Activated T-cell treated with anti-CD3 and anti-CD28 coated beads, Interleukin-2, amount 50 U/mL, for 24 hours (primary cell): ENCODE results near the gene TM4SF5.
"Not testable (repeated sequence)": the region's sequence is repeated elsewhere in the genome, so short reads cannot be mapped to it uniquely, and the experiment has no call there.

Experiments
- DNase-seq: peaks from one replicate; pipeline ENCODE4 v3.0.0-alpha.2; 2020
- H3K27ac Mint-ChIP-seq: 2 replicates; pipeline ENCODE4 v1.8.0; 2020; ENCODE audit warnings: mild to moderate bottlenecking, mixed read lengths
- H3K27me3 Mint-ChIP-seq: 2 replicates; pipeline ENCODE4 v1.8.0; 2020; ENCODE audit warnings: mixed read lengths
- H3K36me3 Mint-ChIP-seq: 2 replicates; pipeline ENCODE4 v1.8.0; 2020; ENCODE audit warnings: low read depth, mixed read lengths
- H3K4me1 Mint-ChIP-seq: 2 replicates; pipeline ENCODE4 v1.8.0; 2020; ENCODE audit warnings: low read depth, mixed read lengths
- H3K4me3 Mint-ChIP-seq: 2 replicates; pipeline ENCODE4 v1.8.0; 2020; ENCODE audit warnings: mild to moderate bottlenecking, moderate library complexity, mixed read lengths
- H3K9me3 Mint-ChIP-seq: 2 replicates; pipeline ENCODE4 v1.8.0; 2020; ENCODE audit warnings: mixed read lengths

TM4SF5 gene

DNA sequence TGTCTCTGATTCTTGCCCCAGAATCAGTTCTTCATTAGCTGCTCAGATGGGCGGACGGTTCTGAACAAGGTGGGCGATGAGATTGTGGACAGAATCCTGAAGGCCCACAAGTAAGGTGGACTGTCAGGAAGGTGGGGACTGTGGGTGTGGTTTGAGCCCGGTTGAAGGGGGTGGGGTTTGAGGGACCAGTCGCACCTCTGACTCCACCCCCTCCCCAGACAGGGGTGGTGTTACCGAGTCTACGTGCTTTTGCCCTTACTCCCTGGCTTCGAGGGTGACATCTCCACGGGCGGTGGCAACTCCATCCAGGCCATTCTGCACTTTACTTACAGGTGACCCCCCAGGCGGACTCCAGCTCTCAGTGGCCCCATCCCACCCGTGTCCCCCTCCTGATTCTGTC is 46.6 kb downstream of the TM4SF5 start:
- Mint-ChIP-seq H3K9me3 (no peaks in the 10 kb centered on the region), H3K4me1 (no peaks in the 10 kb centered on the region), H3K4me3 (no peak overlapping the region)

DNA sequence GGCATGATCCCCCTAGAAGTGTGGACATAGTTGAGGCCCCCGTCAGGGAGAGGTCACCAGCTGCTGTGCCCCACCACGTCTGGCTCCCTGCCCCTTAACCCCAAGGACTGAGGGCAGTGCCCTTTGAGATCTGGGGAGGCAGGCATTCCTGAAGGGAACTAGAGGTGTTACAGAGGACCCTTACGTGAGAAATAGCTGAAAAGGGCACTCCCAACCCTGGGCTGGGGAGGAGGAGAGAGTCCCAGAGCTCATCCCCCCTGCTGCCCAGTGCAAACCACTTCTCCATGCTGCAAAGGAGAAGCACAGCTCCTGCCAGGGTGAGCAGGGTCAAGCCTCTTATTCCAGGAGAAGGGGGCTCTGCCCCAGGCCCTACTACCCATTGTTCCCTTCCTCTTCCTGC is 51.1 kb downstream of the TM4SF5 start:
- no peak for DNase-seq
- H3K4me1 Mint-ChIP-seq: no peaks in the 10 kb centered on the region
- H3K36me3 Mint-ChIP-seq: peaks cover 12% of the 10 kb centered on the region
- H3K27ac Mint-ChIP-seq: no peak overlapping the region
- no peaks in the 10 kb centered on the region for H3K9me3 Mint-ChIP-seq
- no peak overlapping the region for H3K4me3 Mint-ChIP-seq
- H3K27me3 Mint-ChIP-seq: no peaks in the 10 kb centered on the region

More for the DNA sequence above, 46.6 kb downstream of the TM4SF5 start:
- H3K27ac Mint-ChIP-seq: no peak overlapping the region
- H3K27me3 Mint-ChIP-seq: no peaks in the 10 kb centered on the region
- DNase-seq: no peak
- peaks cover 23% of the 10 kb centered on the region for H3K36me3 Mint-ChIP-seq

DNA sequence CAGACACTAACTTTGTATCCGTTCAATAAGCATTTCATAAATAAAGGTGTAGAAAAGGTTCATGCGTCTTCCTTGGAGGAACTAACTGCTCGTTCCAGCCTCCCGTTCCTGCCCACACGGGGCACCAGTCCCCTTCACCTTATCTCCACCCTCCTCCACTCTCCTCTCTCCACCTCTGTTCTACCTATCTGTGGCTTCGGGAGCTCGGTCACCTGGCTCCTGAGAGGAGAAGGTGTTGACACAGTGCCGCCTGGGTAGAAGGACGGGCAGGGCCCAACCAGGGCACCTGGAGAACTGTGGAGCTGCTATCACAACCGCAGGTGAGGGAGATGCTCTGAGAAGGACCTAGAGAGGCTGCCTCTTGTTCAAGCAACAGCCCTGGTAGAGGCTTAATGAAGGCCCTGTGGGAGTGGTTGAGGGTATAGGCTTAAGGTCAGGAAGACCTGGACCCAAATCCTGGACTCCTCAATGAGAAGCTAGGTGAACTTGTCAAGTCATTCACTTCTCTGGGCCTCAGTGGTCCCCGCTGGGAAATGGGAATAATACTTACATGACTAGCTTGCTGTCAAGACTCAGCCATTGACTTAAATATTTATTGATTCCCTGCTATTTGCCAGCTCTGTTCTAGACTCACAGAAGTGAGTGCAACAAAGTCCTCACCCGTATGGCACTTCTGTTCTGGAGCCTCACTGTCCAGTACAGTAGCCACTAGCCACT is 51.8 kb downstream of the TM4SF5 start:
- Mint-ChIP-seq H3K36me3 (peaks cover 10% of the 10 kb centered on the region), H3K27ac (no peak overlapping the region), H3K9me3 (no peaks in the 10 kb centered on the region), H3K4me3 (no peak overlapping the region), H3K4me1 (no peaks in the 10 kb centered on the region), H3K27me3 (no peaks in the 10 kb centered on the region)
- no peak for DNase-seq

DNA sequence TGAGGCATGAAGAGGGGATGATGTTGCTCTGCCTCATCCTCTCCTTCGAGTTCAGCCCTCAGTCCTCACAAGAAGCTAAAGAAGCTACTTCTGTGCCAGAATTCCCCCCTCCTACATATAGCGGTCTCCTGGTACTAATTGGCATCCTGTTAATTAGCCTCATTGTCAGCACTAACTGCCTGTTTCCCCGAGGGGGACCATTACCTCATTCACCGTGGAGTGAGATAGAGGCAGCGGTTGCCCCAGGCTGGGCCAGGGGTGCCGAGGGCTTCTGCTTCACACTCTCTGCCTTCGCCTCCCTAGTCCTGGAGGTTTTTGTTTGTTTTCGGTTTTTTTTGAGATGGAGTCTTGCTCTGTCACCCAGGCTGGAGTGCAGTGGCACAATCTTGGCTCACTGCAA is 55.7 kb downstream of the TM4SF5 start:
- Mint-ChIP-seq H3K9me3 (no peaks in the 10 kb centered on the region), H3K4me1 (no peaks in the 10 kb centered on the region), H3K36me3 (peaks cover 3% of the 10 kb centered on the region), H3K27me3 (no peaks in the 10 kb centered on the region), H3K4me3 (no peak overlapping the region), H3K27ac (no peak overlapping the region)
- DNase-seq: no peak

DNA sequence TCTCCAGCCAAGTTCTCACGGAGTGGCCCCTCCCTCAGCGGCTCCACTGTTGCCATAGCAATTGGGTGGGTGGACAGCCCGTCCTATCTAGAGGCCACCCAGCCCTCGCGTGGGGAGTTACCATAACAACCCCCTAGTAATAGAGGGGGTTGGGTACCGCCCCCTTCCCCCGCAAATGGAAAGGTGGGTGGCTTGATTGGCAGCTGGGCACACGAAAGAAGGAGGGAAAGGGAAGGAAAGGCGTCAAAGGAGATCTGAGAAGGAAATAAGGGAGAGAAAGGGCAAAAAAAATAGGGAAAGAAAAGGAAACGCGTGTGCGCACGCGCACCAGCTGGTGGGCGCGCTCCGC is 61.1 kb downstream of the TM4SF5 start:
- H3K9me3 Mint-ChIP-seq, DNase-seq, H3K27me3 Mint-ChIP-seq: not testable (repeated sequence)
- H3K36me3 Mint-ChIP-seq: peaks cover 11% of the 10 kb centered on the region
- peak overlapping the region; percentile 89 for H3K4me3 Mint-ChIP-seq
- peaks cover 37% of the 10 kb centered on the region for H3K4me1 Mint-ChIP-seq
- H3K27ac Mint-ChIP-seq: peak overlapping the region; percentile 96
